A549 treated with DMSO at 1 μM for 4 hours (cell line): Measurements from ENCODE around the gene NOXA1. TPM values are rescaled to one million over a fixed set of nuclear protein-coding genes. Genes with fewer than 3 reads are reported as not detected.

ENCODE experiments used
- total RNA-seq: library from RNA; stranded (reverse); fragments of 200-300 nt; extraction: Qiagen RNA extraction; gene quantifications from 5 replicates; pipeline ENCODE4 v1.2.3, GENCODE V29; 2022; ENCODE audit warnings: low read depth

NOXA1 gene
- total RNA-seq, result 0.66 to 1.7 TPM (median 1.4 TPM) in 5 replicates

GRCh38 chr9:137422604-137423513 lies at the start of gene NOXA1, which contains the start of gene EXD3:
Gene NOXA1 (plus strand): TSS chr9:137423393. CDS start chr9:137423530, 137 bp downstream.
Gene EXD3 (minus strand): TSS chr9:137423162. CDS start chr9:137395357, 27,805 bp downstream.

GRCh38 chr9:137441289-137441934 lies 18.2 kb downstream of the NOXA1 start, which contains the start of gene ENTPD8:
Gene ENTPD8 (minus strand): TSS chr9:137441357. CDS start chr9:137438285, 3,072 bp downstream.

GRCh38 chr9:137459152-137459600 lies 36.0 kb downstream of the NOXA1 start, which contains the start of gene NSMF:
Gene NSMF (minus strand): TSS chr9:137459334. CDS start chr9:137459102, 232 bp downstream.

Other genes with a start within 250 kb of the NOXA1 start
- 24.3 to 40.2 TPM (median 35.5 TPM) in 5 replicates for gene ANAPC2, start 234.8 kb upstream of the NOXA1 start, total RNA-seq
- gene SSNA1, start 234.7 kb upstream of the NOXA1 start, total RNA-seq, result 108 to 146 TPM (median 135 TPM) in 5 replicates
- gene TPRN, start 222.7 kb upstream of the NOXA1 start, total RNA-seq, result 6.0 to 10.7 TPM (median 9.6 TPM) in 5 replicates
- 32.6 to 45.1 TPM (median 44.4 TPM) in 5 replicates for gene TMEM203, start 217.7 kb upstream of the NOXA1 start, total RNA-seq
- 12.5 to 19.9 TPM (median 19.0 TPM) in 5 replicates for gene NDOR1, start 217.7 kb upstream of the NOXA1 start, total RNA-seq
- gene RNF208, start 201.2 kb upstream of the NOXA1 start, total RNA-seq, result 1.2 to 2.7 TPM (median 1.8 TPM) in 5 replicates
- gene CYSRT1, start 198.2 kb upstream of the NOXA1 start, total RNA-seq, result 3.2 to 4.2 TPM (median 3.6 TPM) in 5 replicates
- 0.08 to 0.16 TPM (median 0.14 TPM) in 5 replicates for gene RNF224, start 195.9 kb upstream of the NOXA1 start, total RNA-seq
- 0.07 to 0.14 TPM (median 0.11 TPM) in 4 of 5 replicates, not detected in the other for gene SLC34A3, start 192.5 kb upstream of the NOXA1 start, total RNA-seq
- gene TUBB4B, start 182.1 kb upstream of the NOXA1 start, total RNA-seq, result 639 to 790 TPM (median 684 TPM) in 5 replicates
- gene STPG3, start 172.1 kb upstream of the NOXA1 start, total RNA-seq, result not detected in 5 replicates
- 44.5 to 62.3 TPM (median 53.7 TPM) in 5 replicates for gene NELFB, start 168.1 kb upstream of the NOXA1 start, total RNA-seq
- gene TOR4A, start 145.7 kb upstream of the NOXA1 start, total RNA-seq, result 18.6 to 28.5 TPM (median 28.1 TPM) in 5 replicates
- gene NRARP, start 121.1 kb upstream of the NOXA1 start, total RNA-seq, result 3.5 to 5.6 TPM (median 5.4 TPM) in 5 replicates
- gene EXD3, start 231 bp upstream of the NOXA1 start, total RNA-seq, result 5.5 to 6.9 TPM (median 6.3 TPM) in 5 replicates
- 0.13 to 0.40 TPM (median 0.24 TPM) in 5 replicates for gene ENTPD8, start 18.0 kb downstream of the NOXA1 start, total RNA-seq
- gene NSMF, start 35.9 kb downstream of the NOXA1 start, total RNA-seq, result 30.8 to 44.9 TPM (median 41.4 TPM) in 5 replicates
- 0.63 to 1.2 TPM (median 0.83 TPM) in 5 replicates for gene PNPLA7, start 127.0 kb downstream of the NOXA1 start, total RNA-seq
- gene MRPL41, start 128.5 kb downstream of the NOXA1 start, total RNA-seq, result 39.5 to 86.1 TPM (median 78.7 TPM) in 5 replicates
- 24.3 to 29.5 TPM (median 27.4 TPM) in 5 replicates for gene DPH7, start 155.5 kb downstream of the NOXA1 start, total RNA-seq
- gene ZMYND19, start 167.1 kb downstream of the NOXA1 start, total RNA-seq, result 39.3 to 55.6 TPM (median 51.0 TPM) in 5 replicates
- gene ARRDC1, start 182.3 kb downstream of the NOXA1 start, total RNA-seq, result 20.8 to 29.0 TPM (median 24.6 TPM) in 5 replicates
- gene EHMT1, start 195.6 kb downstream of the NOXA1 start, total RNA-seq, result 34.9 to 47.4 TPM (median 43.7 TPM) in 5 replicates